ENCODE results near the gene ENDOV. TPM values are rescaled to one million over a fixed set of nuclear protein-coding genes. Genes with fewer than 3 reads are reported as not detected.

The ENDOV gene
- total and polyA plus RNA-seq, 2 experiments from 2014 or later = 21.2 to 33.8 TPM

GRCh38 chr17:80479246-80479566 lies 64.2 kb downstream of the ENDOV start:
- H3K4me2 ChIP-seq = no peak overlapping the region
- TF ChIP-seq EZH2 (IDR thresholded peaks at IDR 0.05; ENCODE audit: borderline replicate concordance) = no peak
- TF ChIP-seq EZH2phosphoT487 (IDR thresholded peaks at IDR 0.05; ENCODE audit: low read depth, severe bottlenecking, unreplicated experiment) = no peak
- TF ChIP-seq CTCF (IDR thresholded peaks at IDR 0.05; ENCODE audit: poor library complexity) = no peak
- no peaks in the 10 kb centered on the region for H3K36me3 ChIP-seq (replicated peaks; ENCODE audit: insufficient read depth, low read depth)
- H3K27me3 ChIP-seq = peaks cover 82% of the 10 kb centered on the region
- no peaks in the 10 kb centered on the region for H3K9me3 ChIP-seq (ENCODE audit: low read depth)
- peaks cover 3% of the 10 kb centered on the region for H4K20me1 ChIP-seq (ENCODE audit: insufficient read depth, poor library complexity, severe bottlenecking)
- H3K4me1 ChIP-seq (ENCODE audit: insufficient read depth) = peaks cover 44% of the 10 kb centered on the region
- 66% methylated on average over 9 of the region's 9 CpGs for WGBS (ENCODE audit: low lambda C conversion rate, missing lambda C conversion rate)
- no peak overlapping the region for H3K27ac ChIP-seq
- H2AFZ ChIP-seq = no peak overlapping the region
- no peaks in the 10 kb centered on the region for H3K79me2 ChIP-seq
- no peak overlapping the region for H3K4me3 ChIP-seq
- H3K9me2 ChIP-seq (replicated peaks; ENCODE audit: insufficient read depth) = no peaks in the 10 kb centered on the region
- no peak for DNase-seq (ENCODE audit: low spot score)

GRCh38 chr17:80480248-80480647 lies 65.3 kb downstream of the ENDOV start:
- no peaks in the 10 kb centered on the region for H3K9me2 ChIP-seq (replicated peaks; ENCODE audit: insufficient read depth)
- 91% methylated on average over 7 of the region's 7 CpGs for WGBS (ENCODE audit: low lambda C conversion rate, missing lambda C conversion rate)
- H3K27me3 ChIP-seq = peaks cover 71% of the 10 kb centered on the region
- no peak overlapping the region for H3K27ac ChIP-seq
- H2AFZ ChIP-seq = no peak overlapping the region
- no peak for DNase-seq (ENCODE audit: low spot score)
- H3K4me3 ChIP-seq = no peak overlapping the region
- peaks cover 35% of the 10 kb centered on the region for H3K4me1 ChIP-seq (ENCODE audit: insufficient read depth)
- no peak overlapping the region for H3K4me2 ChIP-seq
- H4K20me1 ChIP-seq (ENCODE audit: insufficient read depth, poor library complexity, severe bottlenecking) = peaks cover 3% of the 10 kb centered on the region
- no peaks in the 10 kb centered on the region for H3K36me3 ChIP-seq (replicated peaks; ENCODE audit: insufficient read depth, low read depth)
- TF ChIP-seq CTCF (IDR thresholded peaks at IDR 0.05; ENCODE audit: poor library complexity) (no peak), EZH2 (IDR thresholded peaks at IDR 0.05; ENCODE audit: borderline replicate concordance) (no peak), EZH2phosphoT487 (IDR thresholded peaks at IDR 0.05; ENCODE audit: low read depth, severe bottlenecking, unreplicated experiment) (no peak)
- no peaks in the 10 kb centered on the region for H3K9me3 ChIP-seq (ENCODE audit: low read depth)
- no peaks in the 10 kb centered on the region for H3K79me2 ChIP-seq

- 45% methylated on average over 21 of the region's 21 CpGs for WGBS (ENCODE audit: low lambda C conversion rate, missing lambda C conversion rate)
- Histone ChIP-seq H4K20me1 (ENCODE audit: insufficient read depth, poor library complexity, severe bottlenecking) (peaks cover 3% of the 10 kb centered on the region), H3K27me3 (peaks cover 63% of the 10 kb centered on the region), H3K9me2 (replicated peaks; ENCODE audit: insufficient read depth) (no peaks in the 10 kb centered on the region), H3K79me2 (no peaks in the 10 kb centered on the region), H3K4me2 (no peak overlapping the region), H3K27ac (peak overlapping the region; percentile 43), H3K9me3 (ENCODE audit: low read depth) (no peaks in the 10 kb centered on the region), H2AFZ (no peak overlapping the region), H3K4me1 (ENCODE audit: insufficient read depth) (peaks cover 32% of the 10 kb centered on the region), H3K36me3 (replicated peaks; ENCODE audit: insufficient read depth, low read depth) (no peaks in the 10 kb centered on the region), H3K4me3 (no peak overlapping the region)
- no peak for TF ChIP-seq EZH2 (IDR thresholded peaks at IDR 0.05; ENCODE audit: borderline replicate concordance)
- no peak for TF ChIP-seq CTCF (IDR thresholded peaks at IDR 0.05; ENCODE audit: poor library complexity)
- no peak for TF ChIP-seq EZH2phosphoT487 (IDR thresholded peaks at IDR 0.05; ENCODE audit: low read depth, severe bottlenecking, unreplicated experiment)
- DNase-seq (ENCODE audit: low spot score) = peak; percentile 77
Measured at GRCh38 chr17:80481284-80482057, 66.5 kb downstream of the ENDOV start.

Measured in hepatocyte (in vitro differentiated cells).